ENCODE results near the gene MED29.

DNA sequence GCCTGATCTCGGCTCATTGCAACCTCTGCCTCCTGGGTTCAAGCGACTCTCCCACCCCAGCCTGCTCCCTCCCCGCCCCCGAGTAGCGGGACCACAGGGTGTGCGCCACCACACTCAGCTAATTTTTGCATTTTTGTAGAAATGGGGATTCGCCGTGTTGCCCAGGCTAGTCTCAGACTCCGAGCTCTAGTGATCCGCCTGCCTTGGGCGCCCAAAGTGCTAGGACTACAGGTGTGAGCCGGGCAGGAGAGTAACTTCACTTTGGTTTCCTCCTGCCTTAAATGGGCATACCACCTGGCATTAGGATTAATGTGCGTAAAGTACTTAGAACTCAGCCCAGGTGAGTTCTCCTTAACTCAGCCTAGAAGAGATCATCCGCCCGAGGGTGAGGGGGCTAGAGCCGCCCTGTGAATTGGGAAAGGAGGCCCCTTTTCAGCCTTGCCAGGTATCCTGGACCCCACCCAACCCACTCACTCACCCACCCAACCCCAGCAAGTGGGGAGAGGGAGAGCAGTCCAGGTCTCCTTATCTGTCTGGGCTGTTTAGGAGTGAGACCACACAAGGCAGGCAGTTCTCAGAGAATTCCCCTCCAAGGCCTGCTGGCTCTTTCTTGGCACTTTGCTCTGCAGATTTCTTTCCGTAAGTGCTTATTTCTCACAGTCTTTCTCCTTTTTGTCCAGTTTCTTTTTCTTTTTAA, 14.2 kb downstream of the MED29 start:
- TF ChIP-seq, protein P1, sequence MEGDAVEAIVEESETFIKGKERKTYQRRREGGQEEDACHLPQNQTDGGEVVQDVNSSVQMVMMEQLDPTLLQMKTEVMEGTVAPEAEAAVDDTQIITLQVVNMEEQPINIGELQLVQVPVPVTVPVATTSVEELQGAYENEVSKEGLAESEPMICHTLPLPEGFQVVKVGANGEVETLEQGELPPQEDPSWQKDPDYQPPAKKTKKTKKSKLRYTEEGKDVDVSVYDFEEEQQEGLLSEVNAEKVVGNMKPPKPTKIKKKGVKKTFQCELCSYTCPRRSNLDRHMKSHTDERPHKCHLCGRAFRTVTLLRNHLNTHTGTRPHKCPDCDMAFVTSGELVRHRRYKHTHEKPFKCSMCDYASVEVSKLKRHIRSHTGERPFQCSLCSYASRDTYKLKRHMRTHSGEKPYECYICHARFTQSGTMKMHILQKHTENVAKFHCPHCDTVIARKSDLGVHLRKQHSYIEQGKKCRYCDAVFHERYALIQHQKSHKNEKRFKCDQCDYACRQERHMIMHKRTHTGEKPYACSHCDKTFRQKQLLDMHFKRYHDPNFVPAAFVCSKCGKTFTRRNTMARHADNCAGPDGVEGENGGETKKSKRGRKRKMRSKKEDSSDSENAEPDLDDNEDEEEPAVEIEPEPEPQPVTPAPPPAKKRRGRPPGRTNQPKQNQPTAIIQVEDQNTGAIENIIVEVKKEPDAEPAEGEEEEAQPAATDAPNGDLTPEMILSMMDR (IDR thresholded peaks at IDR 0.05; ENCODE audit: insufficient read depth, low read depth, low read length): no peak
- TF ChIP-seq EZH2 (IDR thresholded peaks at IDR 0.05; ENCODE audit: insufficient read depth, low read length): no peak
